D721Med (cell line): ENCODE measurements around the gene NANOS3.

Source experiments
- DNase-seq: peaks from one replicate; pipeline ENCODE4 v3.0.0; 2011; ENCODE audit warnings: low spot score; ENCODE audit not compliant: insufficient read length
- FAIRE-seq: peaks from 2 replicates; lab custom pipeline; 2011; peaks lifted over from hg19 to GRCh38; lab: Jason Lieb, UNC
- TF ChIP-seq, protein P1 (sequence below): IDR thresholded peaks from 2 replicates; pipeline ENCODE4 v1.5.1; 2012; ENCODE audit warnings: mild to moderate bottlenecking, control low read depth; ENCODE audit not compliant: insufficient read depth; ENCODE audit errors: missing control alignments

Gene NANOS3

GRCh38 chr19:13885826-13886365 lies 9.0 kb downstream of the NANOS3 start:
- TF ChIP-seq, protein P1, sequence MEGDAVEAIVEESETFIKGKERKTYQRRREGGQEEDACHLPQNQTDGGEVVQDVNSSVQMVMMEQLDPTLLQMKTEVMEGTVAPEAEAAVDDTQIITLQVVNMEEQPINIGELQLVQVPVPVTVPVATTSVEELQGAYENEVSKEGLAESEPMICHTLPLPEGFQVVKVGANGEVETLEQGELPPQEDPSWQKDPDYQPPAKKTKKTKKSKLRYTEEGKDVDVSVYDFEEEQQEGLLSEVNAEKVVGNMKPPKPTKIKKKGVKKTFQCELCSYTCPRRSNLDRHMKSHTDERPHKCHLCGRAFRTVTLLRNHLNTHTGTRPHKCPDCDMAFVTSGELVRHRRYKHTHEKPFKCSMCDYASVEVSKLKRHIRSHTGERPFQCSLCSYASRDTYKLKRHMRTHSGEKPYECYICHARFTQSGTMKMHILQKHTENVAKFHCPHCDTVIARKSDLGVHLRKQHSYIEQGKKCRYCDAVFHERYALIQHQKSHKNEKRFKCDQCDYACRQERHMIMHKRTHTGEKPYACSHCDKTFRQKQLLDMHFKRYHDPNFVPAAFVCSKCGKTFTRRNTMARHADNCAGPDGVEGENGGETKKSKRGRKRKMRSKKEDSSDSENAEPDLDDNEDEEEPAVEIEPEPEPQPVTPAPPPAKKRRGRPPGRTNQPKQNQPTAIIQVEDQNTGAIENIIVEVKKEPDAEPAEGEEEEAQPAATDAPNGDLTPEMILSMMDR, result no peak
- DNase-seq (no peak), FAIRE-seq (no peak)

DNA sequence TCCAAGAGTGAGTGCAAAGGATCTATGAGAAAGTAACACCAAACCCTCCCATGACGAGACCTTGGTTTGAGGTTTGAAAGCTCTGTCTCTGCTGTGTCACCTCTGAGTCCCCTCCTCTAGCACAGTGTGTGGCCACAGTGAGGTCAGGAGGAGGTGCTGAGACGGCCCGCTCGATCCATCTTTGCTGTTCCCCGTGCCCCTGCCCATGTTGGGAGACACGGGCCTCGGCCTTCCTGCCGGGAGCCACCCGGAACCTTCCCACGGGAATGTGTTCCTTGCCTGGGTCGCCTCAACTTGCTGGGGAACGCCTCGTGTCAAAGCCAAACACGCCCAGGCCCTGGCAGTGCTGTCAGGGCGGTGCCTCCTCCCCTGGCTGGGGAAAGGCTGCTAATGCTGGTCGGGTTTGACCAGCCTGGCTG lies 10.1 kb downstream of the NANOS3 start:
- DNase-seq, result no peak
- no peak for FAIRE-seq
- TF ChIP-seq, protein P1, result no peak

DNA sequence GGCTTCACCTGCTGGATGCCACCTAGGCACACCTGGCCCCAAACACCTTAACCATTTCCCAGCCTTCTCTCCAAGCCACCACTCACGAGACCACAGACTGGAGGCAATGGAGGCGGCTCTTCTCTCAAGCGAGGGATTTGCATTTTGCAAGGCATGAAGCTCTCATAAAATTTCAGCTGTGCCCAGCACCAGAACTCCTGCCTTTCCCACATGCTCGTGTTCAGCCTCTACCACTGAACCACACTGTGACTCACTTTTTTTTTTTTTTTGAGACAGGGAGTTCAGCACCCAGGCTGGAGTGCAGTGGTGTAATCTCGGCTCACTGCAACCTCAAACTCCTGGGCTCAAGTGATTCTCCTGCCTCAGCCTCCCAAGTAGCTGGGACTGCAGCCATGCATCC lies 10.6 kb downstream of the NANOS3 start:
- FAIRE-seq (no peak), DNase-seq (no peak)
- TF ChIP-seq, protein P1, result no peak

- TF ChIP-seq, protein P1, result no peak
- no peak for DNase-seq
- FAIRE-seq, result no peak
These were observed 11.3 kb downstream of the NANOS3 start for GRCh38 chr19:13888281-13888680.

DNA sequence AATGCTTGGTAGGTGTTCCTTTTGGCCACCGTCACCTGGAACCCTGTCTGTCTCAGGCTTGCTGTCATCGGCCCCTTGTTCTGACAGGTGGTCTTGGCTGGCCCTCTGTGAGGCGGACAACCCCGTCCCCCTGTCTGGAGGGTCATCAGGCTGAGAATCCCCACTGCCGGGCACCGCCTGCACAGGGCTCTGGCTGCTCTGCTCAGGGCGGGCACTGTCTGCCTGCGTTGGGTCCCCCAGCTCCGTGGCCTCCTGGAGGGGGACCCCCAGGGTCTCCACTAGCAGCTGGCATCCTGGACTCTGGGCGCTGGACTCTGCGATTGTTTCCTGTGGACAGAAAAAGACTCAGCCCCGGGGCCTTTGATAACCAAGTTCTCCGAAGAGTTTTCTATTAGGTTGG lies 13.2 kb downstream of the NANOS3 start:
- DNase-seq (no peak), FAIRE-seq (no peak)
- TF ChIP-seq, protein P1, result no peak

- TF ChIP-seq, protein P1, result no peak
- FAIRE-seq, result no peak
- no peak for DNase-seq
These were observed 15.9 kb downstream of the NANOS3 start for GRCh38 chr19:13892870-13893269.

- DNase-seq, result no peak
- TF ChIP-seq, protein P1, result no peak
- no peak for FAIRE-seq
These were observed 17.6 kb downstream of the NANOS3 start for GRCh38 chr19:13894552-13894951.
